Measurements from ENCODE around the gene TMEM165.
A peak's percentile ranks its signal among the peaks of the same experiment; 100 is the strongest.
"Not testable (repeated sequence)": the region's sequence is repeated elsewhere in the genome, so short reads cannot be mapped to it uniquely, and the experiment has no call there.

The TMEM165 gene

GRCh38 chr4:55395529-55396307 is at the start of gene TMEM165:
Gene TMEM165, plus strand, starts transcription at chr4:55395957. Its CDS starts 233 bp downstream, at chr4:55396190.
- DNase-seq = peak; percentile 88

DNA sequence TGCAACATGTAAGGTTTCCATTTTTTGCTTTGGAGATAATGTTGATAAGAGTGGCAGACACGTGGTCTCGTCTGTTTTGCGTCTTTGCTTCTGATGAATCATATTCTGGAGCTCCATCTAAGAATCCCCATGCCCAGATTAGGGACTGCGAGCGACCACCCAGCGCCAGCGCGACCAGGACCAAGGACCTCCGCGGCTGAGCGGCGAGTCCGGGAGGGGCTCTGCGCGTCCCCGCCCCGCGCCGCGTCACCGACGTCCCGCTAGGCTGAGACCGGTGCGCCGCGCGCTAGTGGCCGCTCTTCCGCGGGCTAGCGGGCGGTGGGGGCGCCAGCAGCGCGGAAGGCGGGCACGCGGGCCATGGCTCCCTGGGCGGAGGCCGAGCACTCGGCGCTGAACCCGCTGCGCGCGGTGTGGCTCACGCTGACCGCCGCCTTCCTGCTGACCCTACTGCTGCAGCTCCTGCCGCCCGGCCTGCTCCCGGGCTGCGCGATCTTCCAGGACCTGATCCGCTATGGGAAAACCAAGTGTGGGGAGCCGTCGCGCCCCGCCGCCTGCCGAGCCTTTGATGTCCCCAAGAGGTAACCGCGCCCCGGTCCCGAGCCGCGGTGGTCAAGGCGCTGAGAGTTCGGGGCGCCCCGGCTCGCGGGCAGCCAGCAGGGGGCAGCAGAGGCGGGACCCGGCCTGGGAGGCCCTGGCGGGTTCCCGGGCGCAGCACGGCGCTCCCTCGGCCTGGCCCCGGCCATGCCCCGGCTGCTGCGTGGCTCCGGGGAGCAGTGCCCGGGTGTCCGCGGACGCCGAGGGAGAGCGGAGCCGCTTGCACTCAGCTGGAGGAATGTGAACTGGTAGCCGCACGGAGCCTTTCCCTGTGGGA is 49.5 kb upstream of the TMEM165 start, which contains the start of gene SRD5A3:
TSS of gene SRD5A3 (plus strand) at position 263 of the 871 bp plus-strand sequence. CDS start at position 358, 95 bp downstream.
- peak; percentile 73 for DNase-seq

GRCh38 chr4:55346851-55347255 is 48.9 kb upstream of the TMEM165 start:
- no peak for DNase-seq

DNA sequence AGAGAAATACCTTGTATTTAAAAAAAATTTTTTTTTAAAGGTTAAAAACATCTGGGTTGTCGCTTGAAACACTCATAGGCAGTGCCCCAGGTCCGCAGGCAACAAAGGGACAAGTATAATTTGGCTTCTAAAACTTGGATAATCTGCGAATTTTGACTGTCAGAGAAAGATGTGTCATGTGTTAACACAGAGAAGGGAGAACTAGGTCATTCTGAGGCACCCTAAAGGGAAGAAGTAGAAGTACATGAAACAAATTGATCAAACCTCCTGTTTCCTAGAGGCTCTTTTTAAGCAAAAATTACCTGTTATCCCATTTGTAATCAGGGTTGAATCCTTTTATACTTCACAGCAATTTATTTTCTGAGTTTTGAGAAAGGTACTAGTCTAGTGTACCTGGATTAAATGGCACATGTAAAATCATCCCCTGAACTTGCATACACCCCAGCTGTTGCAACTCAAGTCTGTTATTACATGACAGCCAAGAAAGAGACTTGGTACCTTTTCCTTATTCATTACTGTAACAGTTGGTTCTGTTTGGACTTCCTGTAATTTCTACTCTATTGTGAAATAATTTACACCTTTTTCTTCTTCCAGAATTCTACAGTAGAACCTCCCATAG is 48.0 kb upstream of the TMEM165 start:
- DNase-seq = peak; percentile 46

- no peak for DNase-seq
Measured at GRCh38 chr4:55348466-55348865, 47.3 kb upstream of the TMEM165 start.

DNA sequence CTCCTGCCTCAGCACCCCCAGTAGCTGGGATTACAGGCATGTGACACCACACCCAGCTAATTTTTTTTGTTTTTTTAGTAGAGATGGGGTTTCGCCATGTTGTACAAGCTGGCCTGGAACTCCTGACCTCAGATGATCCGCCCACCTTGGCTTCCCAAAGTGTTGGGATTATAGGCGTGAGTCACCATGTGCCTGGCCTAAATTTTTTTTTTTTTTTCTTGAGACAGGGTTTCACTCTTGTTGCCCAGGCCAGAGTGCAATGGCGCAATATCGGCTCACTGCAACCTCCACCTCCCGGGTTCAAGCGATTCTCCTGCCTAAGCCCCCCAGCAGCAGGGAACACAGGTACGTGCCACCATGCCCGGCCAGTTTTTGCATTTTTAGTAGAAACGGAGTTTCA is 44.9 kb upstream of the TMEM165 start:
- DNase-seq = peak; percentile 53

- DNase-seq = no peak
Measured at GRCh38 chr4:55351824-55352223, 43.9 kb upstream of the TMEM165 start.

GRCh38 chr4:55352726-55353125 is 43.0 kb upstream of the TMEM165 start:
- no peak for DNase-seq

- DNase-seq = not testable (repeated sequence)
Measured at GRCh38 chr4:55353228-55353747, 42.5 kb upstream of the TMEM165 start.

- DNase-seq = no peak
Measured at GRCh38 chr4:55354648-55355047, 41.1 kb upstream of the TMEM165 start.

GRCh38 chr4:55355555-55355954 is 40.2 kb upstream of the TMEM165 start:
- no peak for DNase-seq

- DNase-seq = no peak
Measured at GRCh38 chr4:55356991-55357461, 38.7 kb upstream of the TMEM165 start.

GRCh38 chr4:55358246-55358645 is 37.5 kb upstream of the TMEM165 start:
- DNase-seq = no peak

GRCh38 chr4:55358668-55359067 is 37.1 kb upstream of the TMEM165 start:
- peak; percentile 79 for DNase-seq

DNA sequence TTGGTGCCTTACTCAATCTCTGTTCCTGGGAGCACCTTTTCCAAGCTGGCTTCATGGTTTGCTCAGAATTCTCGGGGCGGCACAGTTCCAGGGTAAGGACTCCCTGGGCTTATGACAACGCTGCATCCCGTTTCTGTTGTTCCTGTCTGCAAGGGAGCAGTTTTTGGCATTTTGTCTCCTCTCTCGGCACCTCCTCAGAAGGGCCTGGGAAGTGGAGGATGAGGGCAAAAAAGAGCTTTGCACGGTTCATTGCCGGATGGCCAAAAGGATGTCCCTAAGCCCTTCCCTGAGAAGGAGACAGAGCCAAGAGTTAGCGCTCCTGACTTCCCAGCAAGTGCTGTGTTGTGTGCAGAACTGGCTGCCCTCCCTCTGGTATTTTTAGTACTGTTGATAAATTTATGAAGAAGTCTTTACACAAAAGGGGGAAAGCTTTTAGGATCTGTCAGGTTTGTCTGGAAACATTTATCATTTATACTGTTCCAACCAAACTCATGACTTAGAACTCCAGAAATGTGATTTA is 36.3 kb upstream of the TMEM165 start:
- DNase-seq = no peak

DNA sequence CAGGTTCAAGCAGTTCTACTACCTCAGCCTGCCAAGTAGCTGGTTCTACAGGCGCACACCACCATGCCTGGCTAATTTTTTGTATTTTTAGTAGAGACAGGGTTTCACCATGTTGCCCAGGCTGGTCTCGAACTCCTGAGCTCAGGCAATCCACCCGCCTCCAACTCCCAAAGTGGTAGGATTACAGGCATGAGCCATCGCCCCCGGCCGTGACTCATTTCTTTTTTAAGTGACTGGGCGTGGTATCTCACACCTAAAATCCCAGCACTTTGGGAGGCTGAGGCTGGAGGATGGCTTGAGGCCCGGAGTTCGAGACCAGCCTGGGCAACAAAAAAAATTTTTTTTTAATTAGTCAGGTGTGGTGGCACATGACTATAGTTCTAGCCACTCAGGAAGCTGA is 32.8 kb upstream of the TMEM165 start:
- DNase-seq = not testable (repeated sequence)

- no peak for DNase-seq
Measured at GRCh38 chr4:55363691-55364351, 31.9 kb upstream of the TMEM165 start.

- DNase-seq = no peak
Measured at GRCh38 chr4:55364691-55365344, 30.9 kb upstream of the TMEM165 start.

GRCh38 chr4:55365345-55365728 is 30.4 kb upstream of the TMEM165 start:
- DNase-seq = no peak

GRCh38 chr4:55366621-55367020 is 29.1 kb upstream of the TMEM165 start:
- no peak for DNase-seq

GRCh38 chr4:55367084-55367722 is 28.6 kb upstream of the TMEM165 start:
- DNase-seq = no peak

All from MV-4-11 (cell line).